Measurements from ENCODE around the gene WASHC4.

WASHC4 gene, protein sequence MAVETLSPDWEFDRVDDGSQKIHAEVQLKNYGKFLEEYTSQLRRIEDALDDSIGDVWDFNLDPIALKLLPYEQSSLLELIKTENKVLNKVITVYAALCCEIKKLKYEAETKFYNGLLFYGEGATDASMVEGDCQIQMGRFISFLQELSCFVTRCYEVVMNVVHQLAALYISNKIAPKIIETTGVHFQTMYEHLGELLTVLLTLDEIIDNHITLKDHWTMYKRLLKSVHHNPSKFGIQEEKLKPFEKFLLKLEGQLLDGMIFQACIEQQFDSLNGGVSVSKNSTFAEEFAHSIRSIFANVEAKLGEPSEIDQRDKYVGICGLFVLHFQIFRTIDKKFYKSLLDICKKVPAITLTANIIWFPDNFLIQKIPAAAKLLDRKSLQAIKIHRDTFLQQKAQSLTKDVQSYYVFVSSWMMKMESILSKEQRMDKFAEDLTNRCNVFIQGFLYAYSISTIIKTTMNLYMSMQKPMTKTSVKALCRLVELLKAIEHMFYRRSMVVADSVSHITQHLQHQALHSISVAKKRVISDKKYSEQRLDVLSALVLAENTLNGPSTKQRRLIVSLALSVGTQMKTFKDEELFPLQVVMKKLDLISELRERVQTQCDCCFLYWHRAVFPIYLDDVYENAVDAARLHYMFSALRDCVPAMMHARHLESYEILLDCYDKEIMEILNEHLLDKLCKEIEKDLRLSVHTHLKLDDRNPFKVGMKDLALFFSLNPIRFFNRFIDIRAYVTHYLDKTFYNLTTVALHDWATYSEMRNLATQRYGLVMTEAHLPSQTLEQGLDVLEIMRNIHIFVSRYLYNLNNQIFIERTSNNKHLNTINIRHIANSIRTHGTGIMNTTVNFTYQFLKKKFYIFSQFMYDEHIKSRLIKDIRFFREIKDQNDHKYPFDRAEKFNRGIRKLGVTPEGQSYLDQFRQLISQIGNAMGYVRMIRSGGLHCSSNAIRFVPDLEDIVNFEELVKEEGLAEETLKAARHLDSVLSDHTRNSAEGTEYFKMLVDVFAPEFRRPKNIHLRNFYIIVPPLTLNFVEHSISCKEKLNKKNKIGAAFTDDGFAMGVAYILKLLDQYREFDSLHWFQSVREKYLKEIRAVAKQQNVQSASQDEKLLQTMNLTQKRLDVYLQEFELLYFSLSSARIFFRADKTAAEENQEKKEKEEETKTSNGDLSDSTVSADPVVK

DNA sequence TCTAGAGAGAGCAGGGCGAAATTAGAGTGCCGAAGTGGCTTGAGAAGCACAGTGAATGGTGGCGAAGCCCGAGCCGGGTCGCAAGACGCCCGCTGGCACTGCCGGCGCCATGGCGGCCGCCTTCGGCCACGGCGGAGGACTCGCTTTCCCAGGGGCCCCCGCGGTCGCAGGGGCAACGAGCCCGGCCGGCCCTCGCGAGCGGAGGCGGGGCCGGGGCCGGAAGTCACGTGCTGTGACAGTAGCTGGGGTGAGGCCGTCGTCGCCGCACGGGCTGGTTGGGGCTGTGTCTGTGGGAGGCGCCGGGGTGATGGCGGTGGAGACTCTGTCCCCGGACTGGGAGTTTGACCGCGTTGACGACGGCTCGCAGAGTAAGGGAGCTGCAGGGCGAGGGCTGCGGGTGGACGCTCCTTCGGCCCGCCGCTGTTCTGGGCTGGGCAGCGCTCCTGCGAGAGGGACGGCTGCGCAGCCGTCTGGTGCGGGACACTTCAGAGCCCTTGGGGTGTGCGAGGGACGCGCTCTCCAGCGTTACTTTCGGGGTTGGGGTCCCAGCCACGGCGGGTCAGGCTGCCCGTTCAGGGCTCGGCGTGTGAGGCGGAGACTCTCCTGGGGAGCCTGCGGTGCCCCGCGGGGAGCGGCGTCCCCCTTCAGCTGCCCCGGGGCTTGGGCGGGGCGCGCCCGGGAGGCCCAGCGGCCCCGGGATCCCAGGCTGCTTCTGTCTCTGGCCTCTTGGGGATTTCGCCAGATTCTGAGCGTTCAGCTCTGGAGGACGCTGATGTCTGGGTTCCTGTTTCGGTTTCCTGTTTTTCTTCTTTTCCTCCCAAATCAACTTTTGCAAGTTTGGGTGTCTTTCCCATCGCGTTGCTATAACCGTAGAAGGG lies at the start of gene WASHC4:
Gene WASHC4 (plus strand): TSS at position 238 of the 878 bp plus-strand sequence. CDS start 70 bp downstream, at position 308.
- DNase-seq, result peak; percentile 55

DNA sequence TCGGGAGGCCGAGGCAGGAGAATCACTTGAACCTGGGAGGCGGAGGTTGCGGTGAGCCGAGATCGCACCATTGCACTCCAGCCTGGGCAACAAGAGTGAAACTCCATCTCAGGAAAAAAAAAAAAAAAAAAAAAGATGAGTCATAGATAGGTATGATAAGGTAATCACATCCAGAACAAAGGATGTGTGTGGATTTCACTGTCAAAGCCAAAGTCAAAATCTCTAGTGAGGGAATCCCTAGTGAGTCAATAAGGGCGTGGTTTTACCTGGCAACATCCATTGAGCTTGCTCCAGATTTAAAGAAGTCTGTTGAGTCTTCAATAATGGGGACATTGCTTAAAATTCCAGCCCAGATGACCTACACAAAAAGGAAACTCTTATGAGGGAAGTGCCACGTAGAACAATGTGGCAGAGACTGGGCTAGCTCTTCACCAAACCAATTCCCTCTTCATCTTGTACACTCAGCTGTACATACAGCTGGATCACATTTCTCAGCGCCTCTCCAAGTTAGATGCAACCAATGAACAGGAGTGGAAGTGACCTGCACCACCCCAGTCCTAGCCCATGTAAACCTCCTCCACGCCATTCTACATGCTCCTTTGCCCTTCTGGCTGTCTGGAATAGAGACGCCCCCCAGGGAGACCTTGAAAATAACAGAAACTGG lies 46.7 kb upstream of the WASHC4 start:
- DNase-seq, result no peak

DNA sequence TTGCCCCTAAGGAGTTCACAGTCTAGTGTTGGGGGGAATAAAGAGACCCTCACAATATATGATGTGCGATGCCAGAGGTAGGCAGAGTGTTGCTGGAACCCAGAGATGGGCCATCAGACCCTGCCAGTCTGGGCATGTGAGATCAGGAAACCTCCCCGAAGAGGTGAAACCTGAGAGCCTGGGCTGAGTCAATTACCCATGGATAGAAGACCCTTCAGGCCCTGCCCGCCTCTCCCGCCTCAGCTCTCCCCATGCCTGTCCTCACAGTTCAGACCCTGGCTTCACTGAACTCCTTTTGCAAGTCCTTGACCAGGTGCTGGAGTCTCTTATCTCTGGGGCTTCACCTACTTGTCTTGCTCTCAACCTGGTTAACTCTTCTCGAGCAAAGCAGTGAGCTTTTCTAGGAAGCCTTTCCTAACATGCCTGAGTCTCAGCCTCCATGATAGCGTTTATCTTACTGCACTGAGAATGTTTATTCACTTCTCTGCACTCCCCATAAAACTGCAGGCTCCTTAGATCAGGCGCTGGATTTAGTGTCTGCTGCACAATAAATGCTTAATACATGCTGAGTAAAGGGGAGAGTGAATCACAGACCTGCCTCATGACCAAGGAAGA lies 42.9 kb upstream of the WASHC4 start:
- no peak for DNase-seq

DNA sequence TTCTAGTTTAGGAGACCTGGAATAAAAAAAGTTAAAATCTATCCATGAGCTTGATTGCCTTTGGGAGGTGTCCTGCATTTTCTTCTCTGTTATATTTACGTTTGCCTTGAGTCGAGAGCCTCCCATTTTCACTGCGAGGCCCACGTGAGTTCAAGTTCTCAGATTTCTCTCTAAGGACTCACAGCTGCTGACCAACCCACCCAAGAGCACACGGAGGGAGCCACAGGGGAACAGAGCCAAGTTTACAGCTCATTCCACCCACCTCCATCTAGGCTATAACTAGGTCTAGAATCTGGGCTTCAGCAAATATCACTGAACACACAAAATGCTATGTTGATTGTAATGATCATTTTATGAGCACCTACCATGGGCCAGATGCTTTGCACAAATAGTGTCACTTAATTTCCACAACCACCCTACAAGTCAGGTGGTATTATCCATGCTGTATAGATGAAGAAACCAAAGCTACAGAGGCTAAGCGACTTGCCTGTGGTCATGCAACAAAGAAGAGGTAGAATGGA lies 40.0 kb upstream of the WASHC4 start:
- no peak for DNase-seq

DNA sequence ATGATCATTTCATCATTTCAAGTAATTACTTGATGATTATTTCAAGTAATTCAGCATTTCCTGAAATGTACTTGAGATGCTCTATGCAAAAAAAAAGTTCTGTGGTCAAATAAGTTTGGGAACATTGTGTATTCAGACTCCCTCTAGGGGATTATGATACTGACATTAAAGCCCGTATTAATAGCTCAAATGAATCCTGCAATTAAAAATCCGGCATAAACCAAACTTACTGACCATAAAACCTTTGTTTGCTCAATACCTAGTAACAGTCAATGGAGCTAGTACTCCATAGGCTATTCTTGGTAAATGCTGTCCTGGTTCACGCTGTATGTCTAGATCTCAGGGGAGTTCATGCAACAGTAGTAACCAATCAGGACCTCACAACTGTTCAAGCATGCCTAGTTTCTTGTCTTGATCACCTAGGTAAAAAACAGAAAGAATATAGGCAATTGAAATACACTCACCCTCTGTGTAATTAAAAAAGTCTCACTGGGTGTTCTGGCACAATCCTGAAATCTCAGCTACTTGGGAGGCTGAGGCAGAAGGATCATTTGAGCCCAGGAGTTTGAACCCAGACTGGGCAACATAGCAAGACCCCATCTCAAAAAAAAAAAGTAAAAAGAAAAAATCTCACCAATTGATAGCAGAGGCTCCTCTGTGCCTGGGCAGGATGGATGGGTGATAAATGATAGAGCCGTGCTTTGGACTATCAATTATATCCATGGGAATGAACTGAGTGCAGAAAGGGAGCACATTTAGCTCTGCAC lies 37.4 kb upstream of the WASHC4 start:
- no peak for DNase-seq

DNA sequence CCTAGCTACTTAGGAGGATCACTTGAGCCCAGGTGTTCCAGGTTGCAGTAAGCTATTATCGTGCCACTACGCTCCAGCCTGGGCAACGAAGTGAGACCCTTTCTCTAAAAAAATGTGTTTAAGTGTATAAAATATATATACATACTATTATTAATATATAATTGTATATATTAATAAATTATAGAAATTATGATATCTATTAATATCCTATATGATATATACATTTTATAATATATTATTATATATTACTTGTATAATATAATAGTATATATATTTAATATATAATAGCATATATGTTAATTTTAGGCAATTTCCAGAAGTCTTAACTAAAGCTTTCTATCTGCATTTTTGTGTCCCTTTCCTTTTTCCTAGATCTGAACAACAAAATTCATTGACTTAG lies 35.5 kb upstream of the WASHC4 start:
- no peak for DNase-seq

DNA sequence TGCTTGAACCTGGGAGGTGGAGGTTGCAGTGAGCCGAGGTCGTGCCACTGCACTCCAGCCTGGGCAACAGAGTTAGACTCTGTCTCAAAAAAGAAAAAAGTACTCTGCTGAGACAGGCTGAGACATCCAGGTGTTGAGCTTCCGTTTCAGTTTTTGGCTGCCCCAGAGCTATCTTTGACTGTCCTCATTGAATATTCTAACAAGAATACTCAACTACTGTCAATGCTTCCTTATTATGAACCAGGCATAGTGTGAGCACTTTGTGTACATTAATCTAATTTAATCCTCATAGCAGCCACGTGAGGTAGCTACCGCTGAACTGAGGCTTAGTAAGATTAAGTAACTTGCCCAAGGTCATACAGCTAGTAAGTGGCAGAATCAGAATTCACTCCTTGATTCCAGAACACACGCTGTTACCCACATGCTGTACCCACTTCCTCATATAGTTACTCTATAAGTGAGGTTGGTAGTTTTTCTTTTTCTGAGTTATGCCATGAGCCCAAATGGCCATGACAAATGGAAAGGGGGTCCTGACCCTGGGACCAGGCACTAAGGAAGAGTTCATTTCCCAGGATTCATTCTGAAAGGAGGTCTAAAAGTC lies 34.5 kb upstream of the WASHC4 start:
- DNase-seq, result no peak

DNA sequence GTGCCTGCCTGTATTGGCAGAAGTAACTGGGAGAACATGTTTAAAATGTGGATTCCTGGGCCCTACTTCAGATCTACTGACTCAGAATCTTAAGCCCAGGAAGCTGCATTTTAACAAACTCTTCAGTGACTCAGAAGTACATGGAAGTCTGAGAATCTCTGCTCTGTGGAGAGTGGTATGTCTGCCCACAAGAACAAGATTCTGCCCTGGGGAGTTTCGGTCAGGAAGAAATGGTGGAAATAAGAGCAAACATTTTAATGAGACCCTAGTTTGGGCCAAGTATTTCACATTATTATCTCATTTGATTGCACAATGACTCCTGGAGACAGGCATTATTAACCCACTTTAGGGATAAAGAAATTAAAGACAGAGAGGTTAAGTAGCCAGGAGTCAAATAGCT lies 31.4 kb upstream of the WASHC4 start:
- no peak for DNase-seq

DNA sequence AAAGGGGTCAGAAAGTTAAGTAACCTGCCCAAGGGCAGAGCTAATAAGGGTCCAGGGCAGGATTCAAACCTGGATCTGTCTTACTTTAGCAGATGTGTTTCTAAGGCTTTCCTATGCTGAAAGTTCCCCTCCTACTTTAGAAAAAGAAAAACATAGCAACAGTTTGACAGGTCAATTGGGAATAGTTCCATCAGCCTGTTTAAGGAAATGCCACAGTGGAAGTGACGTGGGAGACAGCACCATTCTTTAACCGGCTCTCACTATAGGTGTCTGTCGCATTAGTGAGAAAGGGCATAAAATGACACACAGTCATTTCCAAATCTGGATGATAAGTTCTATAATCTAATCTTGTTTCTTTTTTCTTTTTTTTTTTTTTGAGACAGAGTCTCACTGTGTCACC lies 30.6 kb upstream of the WASHC4 start:
- no peak for DNase-seq

DNA sequence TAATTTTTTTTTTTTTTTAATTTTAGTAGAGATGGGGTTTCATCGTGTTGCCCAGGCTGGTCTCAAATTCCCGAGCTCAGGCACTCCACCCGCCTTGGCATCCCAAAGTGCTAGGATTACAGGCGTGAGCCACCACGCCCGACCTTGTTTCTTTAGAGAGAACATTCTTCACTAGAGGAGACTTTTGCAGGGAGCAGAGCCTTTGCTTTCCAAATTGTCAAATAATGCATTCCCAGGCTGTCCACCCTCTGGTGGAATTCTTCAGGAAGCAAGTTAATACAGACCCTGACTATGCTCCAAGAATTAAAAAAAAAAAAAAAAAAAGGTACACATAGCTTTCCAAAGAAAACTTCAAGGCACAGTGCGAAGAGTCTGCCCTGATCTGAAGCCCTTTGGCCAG lies 30.1 kb upstream of the WASHC4 start:
- DNase-seq, result no peak

DNA sequence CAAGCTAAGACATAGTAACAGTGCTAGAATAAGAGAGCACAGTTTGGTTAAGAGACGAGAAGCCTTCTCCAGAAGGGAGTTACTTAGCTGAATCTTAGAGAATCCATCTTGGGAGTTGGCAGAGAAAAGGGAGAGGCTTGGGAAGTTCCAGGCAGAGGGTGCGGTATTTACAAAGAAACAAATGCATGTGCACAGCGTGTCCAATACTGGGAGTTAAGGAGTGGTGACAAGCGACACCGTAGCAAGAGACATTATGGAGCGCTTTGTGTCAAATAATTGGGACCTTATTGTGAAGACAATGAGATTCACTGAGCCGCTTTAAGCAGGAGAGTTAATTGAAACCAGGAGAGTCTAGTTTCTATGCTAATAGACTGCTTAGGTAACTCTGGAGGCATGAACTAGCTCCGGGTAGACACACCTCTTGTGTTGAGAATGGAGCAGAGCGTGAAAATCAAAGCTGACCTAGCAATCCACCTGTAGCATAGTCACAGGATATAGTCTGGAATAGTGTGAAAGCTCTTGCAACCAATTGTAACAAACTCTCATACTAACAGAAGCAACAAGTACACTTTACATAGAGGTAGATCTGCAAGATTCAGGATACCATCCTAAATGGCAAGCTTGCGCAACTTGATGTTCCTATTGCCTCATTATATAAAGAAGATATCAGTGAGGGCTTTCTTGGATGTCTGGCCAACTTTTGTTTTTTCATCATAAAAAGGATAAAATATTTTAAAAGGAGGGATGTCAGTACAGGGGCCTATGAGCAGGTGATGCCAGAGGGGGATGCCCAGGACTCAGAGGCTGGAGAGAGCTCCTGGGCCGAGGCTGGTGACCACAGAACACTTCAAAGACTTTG lies 28.6 kb upstream of the WASHC4 start:
- DNase-seq, result no peak

DNA sequence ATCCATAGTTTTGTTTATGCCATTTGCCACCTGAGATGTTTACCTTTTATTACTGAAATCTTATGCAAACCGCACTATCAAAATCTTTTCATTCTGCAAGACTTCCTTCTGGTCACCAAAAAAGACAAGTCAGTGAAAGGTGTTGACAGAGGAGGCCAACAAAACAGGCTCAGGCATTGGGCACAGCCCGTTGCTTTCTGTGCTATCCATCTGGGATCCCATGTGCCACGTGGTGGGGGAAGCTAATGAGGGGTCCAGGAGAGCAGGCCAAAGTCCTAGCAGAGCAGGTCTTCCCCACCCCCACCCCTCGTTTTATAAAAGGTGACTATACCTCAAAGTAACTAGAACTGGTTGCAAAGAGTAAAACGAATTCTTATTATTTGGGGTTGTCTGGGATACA lies 24.5 kb upstream of the WASHC4 start:
- DNase-seq, result no peak

DNA sequence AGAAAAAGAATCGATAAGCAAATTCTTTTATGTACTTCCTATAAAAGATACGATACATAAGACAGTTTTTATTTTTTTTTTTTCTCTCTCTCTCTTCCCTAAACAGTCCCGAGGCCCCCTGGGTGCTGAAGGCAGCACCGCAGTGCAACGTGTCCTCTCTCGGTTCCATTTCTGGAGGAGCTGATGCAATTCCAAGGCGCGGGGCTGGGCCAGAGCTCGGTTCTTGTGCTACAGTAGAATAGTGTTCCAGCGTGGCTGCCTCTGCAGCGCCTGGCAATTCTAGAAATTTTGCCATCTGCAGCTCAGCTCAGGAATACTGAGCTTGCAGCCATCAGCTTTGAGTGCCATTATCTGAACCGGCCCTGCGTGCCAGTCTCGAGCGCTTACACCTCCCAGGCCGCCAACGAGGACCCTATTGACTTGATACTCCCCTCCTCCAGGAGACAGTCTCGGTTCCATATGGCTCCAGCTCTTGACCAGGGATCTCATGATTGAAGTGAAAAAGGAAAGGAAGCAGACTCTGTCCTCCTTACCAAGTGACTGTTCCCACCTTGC lies 23.9 kb upstream of the WASHC4 start:
- DNase-seq, result no peak

DNA sequence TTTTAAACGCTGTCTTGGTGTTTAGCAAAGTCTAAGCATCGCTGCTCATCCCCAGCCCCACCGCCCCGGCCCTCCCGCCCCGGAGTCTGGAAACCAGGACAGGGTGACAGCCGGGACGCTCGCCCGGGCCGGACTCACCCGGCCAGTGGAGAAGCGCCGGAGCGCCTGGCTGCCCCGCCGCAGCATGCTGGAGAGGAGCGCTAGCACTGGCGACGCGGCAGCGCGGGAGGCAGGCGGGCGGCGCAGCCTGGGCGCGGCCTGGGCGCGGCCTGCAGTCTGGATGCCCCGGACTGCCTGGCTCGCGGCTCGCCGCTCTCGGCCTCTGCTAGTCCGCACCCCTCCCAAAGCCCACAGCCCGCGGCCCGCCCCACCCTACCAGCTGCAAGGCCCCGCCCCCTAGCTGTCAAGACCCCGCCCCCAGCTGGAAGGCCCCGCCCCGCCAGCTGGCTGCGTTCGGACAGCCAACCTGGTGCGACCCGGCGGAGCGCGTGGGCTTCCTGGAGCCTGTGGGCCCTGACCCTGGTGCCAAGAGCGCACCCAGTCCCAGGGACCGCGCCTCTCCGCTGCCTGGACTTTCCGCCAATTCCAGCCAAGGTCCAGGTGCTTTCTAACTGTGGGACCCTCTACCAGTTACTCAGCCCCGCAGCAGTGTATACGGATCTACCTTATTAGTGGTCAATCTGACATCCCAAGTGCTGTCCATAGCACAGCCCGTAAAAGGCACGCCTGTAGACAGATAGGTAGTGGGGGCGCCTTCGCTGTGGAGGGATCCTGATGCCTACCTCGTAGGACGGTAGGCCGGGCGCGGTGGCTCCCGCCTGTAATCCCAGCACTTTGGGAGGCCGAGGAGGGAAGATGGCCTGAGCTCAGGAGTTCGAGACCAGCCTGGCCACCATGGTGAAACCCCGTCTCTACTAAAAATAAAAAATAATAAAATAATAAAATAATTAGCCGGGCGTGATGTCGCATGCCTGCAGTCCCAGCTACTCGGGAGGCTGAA lies 23.0 kb upstream of the WASHC4 start, which contains the start of gene ALDH1L2:
Gene ALDH1L2 (minus strand): TSS at position 208 of the 1,000 bp plus-strand sequence. CDS start 22 bp downstream, at position 186.
- DNase-seq, result no peak

DNA sequence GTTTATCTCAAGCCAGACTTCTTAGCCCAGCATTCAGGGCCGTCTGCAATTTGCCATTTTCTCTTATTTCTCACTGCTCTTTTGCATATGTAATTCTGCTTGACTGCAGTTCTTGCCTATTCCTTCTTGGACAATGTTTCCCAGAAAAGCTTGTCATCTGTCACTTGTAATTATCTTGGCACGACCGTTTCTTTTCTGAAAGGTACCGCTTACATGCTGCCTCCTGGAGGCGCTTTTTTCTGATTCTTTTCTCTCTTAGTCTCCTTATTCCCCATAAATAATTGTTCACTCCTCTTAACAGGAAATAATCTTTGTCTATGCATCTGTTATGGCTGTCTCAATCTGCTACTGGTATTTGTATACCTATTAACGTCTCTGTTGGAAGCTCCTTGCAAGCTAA lies 22.0 kb upstream of the WASHC4 start:
- no peak for DNase-seq

DNA sequence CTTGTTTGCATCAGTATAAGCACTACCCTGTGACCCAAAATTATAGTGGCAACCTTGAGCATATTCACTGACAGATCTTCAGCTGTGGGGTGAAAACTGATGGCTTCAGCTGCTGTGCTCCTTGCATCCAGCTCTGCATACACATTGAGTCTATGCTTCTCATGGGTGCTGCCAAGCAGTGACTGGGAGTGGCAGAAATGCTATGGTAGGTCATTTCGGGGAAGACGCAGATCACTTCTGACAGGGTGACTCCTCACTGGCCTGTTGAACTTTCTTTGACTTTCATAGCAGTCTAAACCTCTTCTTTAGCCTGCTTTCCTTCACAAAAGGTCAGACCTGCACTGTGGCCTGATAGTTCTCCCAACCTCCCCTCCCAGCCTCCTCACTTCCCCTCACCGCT lies 17.7 kb upstream of the WASHC4 start:
- no peak for DNase-seq

DNA sequence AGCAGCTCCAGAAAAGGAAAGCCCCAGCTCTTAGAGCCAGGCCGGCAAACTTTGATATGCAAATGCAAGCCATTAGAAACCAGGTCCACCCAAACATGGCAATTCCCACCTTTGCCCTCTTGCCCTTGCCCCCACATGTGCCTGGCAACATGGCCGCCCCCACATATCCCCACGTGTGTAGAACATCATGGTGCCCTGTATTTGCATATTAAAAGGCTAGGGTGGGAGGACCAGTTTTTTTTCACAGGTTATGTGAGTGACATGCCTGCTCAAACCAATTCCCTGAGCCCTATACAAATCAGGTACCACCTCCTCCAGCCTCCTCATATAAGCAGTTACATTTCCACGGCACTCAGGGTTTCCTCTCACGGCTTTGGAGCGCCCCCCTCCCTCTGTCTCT lies 17.2 kb upstream of the WASHC4 start:
- DNase-seq, result no peak

All from NCI-H1417 treated with DMSO at 0.1 percent for 48 hours (cell line).